ENCODE data around the gene PTPRA.
A peak's percentile ranks its signal among the peaks of the same experiment; 100 is the strongest.

The PTPRA gene

DNA sequence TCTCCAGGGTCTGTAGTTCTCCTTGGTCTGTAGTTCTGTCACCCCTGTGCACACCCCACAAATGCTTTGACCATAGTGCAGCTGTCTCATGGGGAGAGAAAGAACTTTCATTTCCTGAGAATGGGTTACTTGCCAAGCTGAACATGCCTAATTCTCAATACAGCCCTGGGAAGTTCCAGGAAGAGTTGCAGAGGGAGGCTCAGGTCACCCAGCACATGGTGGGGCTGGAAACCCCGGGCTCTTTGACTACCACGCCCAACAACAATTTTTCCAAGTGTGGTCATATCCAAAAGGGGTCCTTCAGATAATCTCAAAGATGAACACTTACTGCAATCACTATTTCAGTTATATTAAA, 2.2 kb upstream of the PTPRA start:
- Histone ChIP-seq H3K9me3 (ENCODE audit: control insufficient read depth, low read length) (no peaks in the 10 kb centered on the region), H3K27me3 (replicated peaks; ENCODE audit: control insufficient read depth, insufficient read depth, low read length, poor library complexity, severe bottlenecking) (no peaks in the 10 kb centered on the region), H3K36me3 (ENCODE audit: control insufficient read depth, insufficient read depth, low read length) (peaks cover 7% of the 10 kb centered on the region), H3K4me3 (ENCODE audit: insufficient read depth, low read depth, low read length, poor library complexity, severe bottlenecking) (no peak overlapping the region), H3K27ac (ENCODE audit: insufficient read depth, low read length, poor library complexity, severe bottlenecking) (no peak overlapping the region), H3K4me1 (ENCODE audit: control insufficient read depth, insufficient read depth, low read length, poor library complexity, severe bottlenecking) (peaks cover 26% of the 10 kb centered on the region)
- DNase-seq: no peak

DNA sequence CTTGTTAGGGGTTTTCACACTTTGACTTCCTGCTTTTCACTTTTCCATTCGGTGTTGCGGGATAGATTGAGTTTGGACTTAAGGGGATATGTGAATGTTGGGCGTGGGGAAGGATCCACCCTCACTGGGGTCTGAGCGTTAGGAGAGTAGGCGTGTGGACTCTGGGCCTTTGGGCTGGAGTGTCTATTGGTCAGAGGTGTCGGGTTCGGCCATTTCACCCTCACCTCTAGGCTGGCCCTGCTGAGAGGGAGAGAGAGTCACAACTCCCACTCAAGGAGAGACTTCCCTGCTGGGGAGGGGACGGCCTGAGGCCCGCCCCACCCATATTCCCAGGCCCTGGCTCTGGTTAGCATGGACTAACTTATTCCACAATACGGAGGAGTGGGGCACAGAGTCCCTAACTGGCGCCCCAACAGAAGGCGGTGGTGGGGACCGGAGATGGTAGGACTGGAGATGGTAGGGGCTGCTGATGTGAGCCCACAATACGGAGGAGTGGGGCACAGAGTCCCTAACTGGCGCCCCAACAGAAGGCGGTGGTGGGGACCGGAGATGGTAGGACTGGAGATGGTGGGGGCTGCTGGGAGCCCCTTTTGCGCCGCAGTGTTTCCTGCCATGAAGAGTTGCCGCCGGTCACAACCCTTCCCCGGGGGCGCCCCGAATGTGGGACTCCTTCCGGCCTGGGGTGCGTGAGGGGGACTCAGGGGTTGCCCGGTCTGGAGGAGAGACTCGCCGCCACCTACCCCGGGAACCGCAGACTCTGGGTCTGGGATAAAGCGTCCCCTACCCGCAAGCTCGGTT, 1.4 kb upstream of the PTPRA start:
- H3K27me3 ChIP-seq (replicated peaks; ENCODE audit: control insufficient read depth, insufficient read depth, low read length, poor library complexity, severe bottlenecking): no peaks in the 10 kb centered on the region
- peaks cover 27% of the 10 kb centered on the region for H3K4me1 ChIP-seq (ENCODE audit: control insufficient read depth, insufficient read depth, low read length, poor library complexity, severe bottlenecking)
- H3K27ac ChIP-seq (ENCODE audit: insufficient read depth, low read length, poor library complexity, severe bottlenecking): no peak overlapping the region
- H3K36me3 ChIP-seq (ENCODE audit: control insufficient read depth, insufficient read depth, low read length): no peaks in the 10 kb centered on the region
- peak overlapping the region; percentile 58 for H3K4me3 ChIP-seq (ENCODE audit: insufficient read depth, low read depth, low read length, poor library complexity, severe bottlenecking)
- DNase-seq: peak in 1 of 3 donors; percentile 3
- H3K9me3 ChIP-seq (ENCODE audit: control insufficient read depth, low read length): no peaks in the 10 kb centered on the region

DNA sequence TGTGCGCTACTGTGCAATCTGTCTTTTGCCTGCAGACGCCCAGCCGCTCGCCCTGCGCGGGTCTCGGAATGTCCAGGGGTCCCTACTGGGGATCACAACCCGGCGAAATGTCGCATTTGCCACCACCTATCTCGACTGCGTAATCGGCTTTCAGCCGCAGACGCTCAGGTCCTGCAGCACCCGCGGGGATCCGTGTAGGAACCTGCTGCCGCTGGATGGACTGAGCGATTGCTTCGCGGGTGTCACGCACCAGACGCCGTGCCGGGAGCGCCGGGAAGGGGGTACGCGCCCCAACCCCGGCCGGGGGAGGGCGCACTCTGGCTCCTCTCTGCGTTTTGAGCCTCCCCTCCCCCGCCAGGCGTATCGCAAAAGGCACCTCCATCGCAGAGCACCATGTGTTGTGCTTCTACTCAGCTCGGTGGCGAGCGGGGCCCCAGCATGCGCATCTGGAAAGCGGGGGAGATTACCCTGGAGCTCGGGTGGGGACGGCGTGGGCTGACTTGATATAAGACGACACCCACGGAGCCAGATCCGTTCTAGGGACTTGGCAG, 747 bp upstream of the PTPRA start:
- DNase-seq: peak; percentile 35 to 62 (median 61)
- Histone ChIP-seq H3K9me3 (ENCODE audit: control insufficient read depth, low read length) (no peaks in the 10 kb centered on the region), H3K36me3 (ENCODE audit: control insufficient read depth, insufficient read depth, low read length) (no peaks in the 10 kb centered on the region), H3K27me3 (replicated peaks; ENCODE audit: control insufficient read depth, insufficient read depth, low read length, poor library complexity, severe bottlenecking) (no peaks in the 10 kb centered on the region), H3K27ac (ENCODE audit: insufficient read depth, low read length, poor library complexity, severe bottlenecking) (peak overlapping the region; percentile 57), H3K4me3 (ENCODE audit: insufficient read depth, low read depth, low read length, poor library complexity, severe bottlenecking) (peak overlapping the region; percentile 58), H3K4me1 (ENCODE audit: control insufficient read depth, insufficient read depth, low read length, poor library complexity, severe bottlenecking) (peaks cover 24% of the 10 kb centered on the region)

DNA sequence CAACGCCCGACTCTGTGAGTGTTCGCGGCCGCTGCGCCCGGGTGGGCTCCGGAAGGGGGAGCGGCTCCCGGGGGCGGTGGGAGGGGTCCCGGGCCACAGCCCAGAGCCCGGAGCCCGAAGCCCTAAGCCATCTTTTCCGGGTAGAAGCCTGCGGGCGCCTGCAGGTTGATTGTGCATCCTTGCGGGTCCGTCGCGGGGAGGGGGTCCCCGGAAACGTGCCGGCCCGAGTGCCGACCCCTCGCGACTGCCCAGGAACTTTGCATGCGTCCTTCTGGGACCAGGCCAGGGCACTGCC, 413 bp downstream of the PTPRA start:
- no peaks in the 10 kb centered on the region for H3K36me3 ChIP-seq (ENCODE audit: control insufficient read depth, insufficient read depth, low read length)
- peak overlapping the region; percentile 57 for H3K27ac ChIP-seq (ENCODE audit: insufficient read depth, low read length, poor library complexity, severe bottlenecking)
- peak; percentile 51 to 67 (median 58) for DNase-seq
- H3K4me1 ChIP-seq (ENCODE audit: control insufficient read depth, insufficient read depth, low read length, poor library complexity, severe bottlenecking): peaks cover 23% of the 10 kb centered on the region
- peak overlapping the region; percentile 88 for H3K4me3 ChIP-seq (ENCODE audit: insufficient read depth, low read depth, low read length, poor library complexity, severe bottlenecking)
- H3K9me3 ChIP-seq (ENCODE audit: control insufficient read depth, low read length): no peaks in the 10 kb centered on the region
- no peaks in the 10 kb centered on the region for H3K27me3 ChIP-seq (replicated peaks; ENCODE audit: control insufficient read depth, insufficient read depth, low read length, poor library complexity, severe bottlenecking)

DNA sequence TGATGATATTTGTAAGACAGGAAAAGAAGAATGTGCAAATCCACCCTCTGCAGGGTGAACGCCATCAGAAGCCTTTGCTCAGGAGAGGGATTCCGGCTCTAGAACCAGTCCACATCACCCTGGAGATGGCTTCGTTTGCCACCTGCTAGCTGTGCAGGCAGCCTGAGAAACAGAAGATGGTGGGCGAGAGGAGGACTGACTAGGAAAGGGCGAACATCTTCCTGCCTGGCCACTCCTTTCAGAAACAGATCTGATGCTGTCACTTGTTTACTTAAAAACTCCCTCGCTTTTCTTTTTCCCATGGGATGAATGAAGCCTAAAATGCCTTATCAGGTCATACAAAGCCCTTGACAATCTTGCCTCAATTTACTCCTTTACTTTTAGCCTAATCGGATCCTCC, 1.2 kb downstream of the PTPRA start:
- no peak for DNase-seq
- Histone ChIP-seq H3K9me3 (ENCODE audit: control insufficient read depth, low read length) (no peaks in the 10 kb centered on the region), H3K4me3 (ENCODE audit: insufficient read depth, low read depth, low read length, poor library complexity, severe bottlenecking) (peak overlapping the region; percentile 88), H3K4me1 (ENCODE audit: control insufficient read depth, insufficient read depth, low read length, poor library complexity, severe bottlenecking) (peaks cover 23% of the 10 kb centered on the region), H3K36me3 (ENCODE audit: control insufficient read depth, insufficient read depth, low read length) (no peaks in the 10 kb centered on the region), H3K27ac (ENCODE audit: insufficient read depth, low read length, poor library complexity, severe bottlenecking) (peak overlapping the region; percentile 57), H3K27me3 (replicated peaks; ENCODE audit: control insufficient read depth, insufficient read depth, low read length, poor library complexity, severe bottlenecking) (no peaks in the 10 kb centered on the region)

DNA sequence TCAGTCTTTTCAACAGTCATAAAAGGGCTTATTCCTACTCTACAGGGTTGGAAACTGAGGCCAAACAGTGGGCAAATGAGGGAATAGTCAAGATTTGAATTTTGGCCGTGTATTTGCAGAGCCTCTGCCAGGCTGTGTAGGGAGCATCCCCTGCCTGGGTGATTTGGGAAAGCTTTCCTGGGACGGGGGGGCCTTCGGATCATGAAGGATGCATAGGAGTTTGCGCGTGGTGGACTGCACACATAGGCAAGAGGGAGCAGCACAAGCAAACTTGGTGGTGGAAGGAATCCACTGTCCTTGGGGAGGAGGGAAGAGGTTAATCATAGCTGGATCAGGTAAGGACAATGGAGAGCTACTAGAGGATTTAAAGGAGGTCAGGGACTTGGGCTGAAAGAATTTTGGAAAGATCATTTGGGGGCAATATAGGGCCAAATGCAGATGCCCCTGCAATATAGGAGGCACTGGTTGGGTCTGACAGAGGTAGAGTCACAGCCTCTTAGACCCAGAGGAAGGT, 2.5 kb downstream of the PTPRA start:
- no peaks in the 10 kb centered on the region for H3K36me3 ChIP-seq (ENCODE audit: control insufficient read depth, insufficient read depth, low read length)
- no peak overlapping the region for H3K4me3 ChIP-seq (ENCODE audit: insufficient read depth, low read depth, low read length, poor library complexity, severe bottlenecking)
- H3K27ac ChIP-seq (ENCODE audit: insufficient read depth, low read length, poor library complexity, severe bottlenecking): no peak overlapping the region
- no peaks in the 10 kb centered on the region for H3K9me3 ChIP-seq (ENCODE audit: control insufficient read depth, low read length)
- H3K4me1 ChIP-seq (ENCODE audit: control insufficient read depth, insufficient read depth, low read length, poor library complexity, severe bottlenecking): peaks cover 23% of the 10 kb centered on the region
- DNase-seq: no peak
- no peaks in the 10 kb centered on the region for H3K27me3 ChIP-seq (replicated peaks; ENCODE audit: control insufficient read depth, insufficient read depth, low read length, poor library complexity, severe bottlenecking)

DNA sequence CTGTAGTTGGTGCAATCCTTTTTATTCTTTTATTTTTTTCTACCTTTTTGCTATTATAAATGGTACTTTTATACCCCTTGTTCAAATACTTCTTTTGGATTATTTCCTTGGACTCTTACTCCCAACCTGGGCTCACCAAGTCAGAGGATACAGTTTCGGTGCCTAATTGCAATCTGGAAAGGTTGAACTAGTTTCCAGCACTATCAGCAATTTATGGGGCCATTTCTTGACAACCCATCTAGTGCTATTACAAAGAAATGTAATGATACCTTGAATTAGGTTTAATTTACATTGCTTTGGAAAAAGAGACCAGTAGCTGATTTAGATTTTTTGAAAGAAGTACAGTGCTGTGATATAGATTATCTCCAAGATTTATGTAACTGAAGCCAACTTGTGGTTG, 5.2 kb downstream of the PTPRA start:
- no peak for DNase-seq
- H3K4me3 ChIP-seq (ENCODE audit: insufficient read depth, low read depth, low read length, poor library complexity, severe bottlenecking): no peak overlapping the region
- no peaks in the 10 kb centered on the region for H3K36me3 ChIP-seq (ENCODE audit: control insufficient read depth, insufficient read depth, low read length)
- H3K4me1 ChIP-seq (ENCODE audit: control insufficient read depth, insufficient read depth, low read length, poor library complexity, severe bottlenecking): peaks cover 23% of the 10 kb centered on the region
- H3K9me3 ChIP-seq (ENCODE audit: control insufficient read depth, low read length): no peaks in the 10 kb centered on the region
- no peaks in the 10 kb centered on the region for H3K27me3 ChIP-seq (replicated peaks; ENCODE audit: control insufficient read depth, insufficient read depth, low read length, poor library complexity, severe bottlenecking)
- H3K27ac ChIP-seq (ENCODE audit: insufficient read depth, low read length, poor library complexity, severe bottlenecking): no peak overlapping the region

DNA sequence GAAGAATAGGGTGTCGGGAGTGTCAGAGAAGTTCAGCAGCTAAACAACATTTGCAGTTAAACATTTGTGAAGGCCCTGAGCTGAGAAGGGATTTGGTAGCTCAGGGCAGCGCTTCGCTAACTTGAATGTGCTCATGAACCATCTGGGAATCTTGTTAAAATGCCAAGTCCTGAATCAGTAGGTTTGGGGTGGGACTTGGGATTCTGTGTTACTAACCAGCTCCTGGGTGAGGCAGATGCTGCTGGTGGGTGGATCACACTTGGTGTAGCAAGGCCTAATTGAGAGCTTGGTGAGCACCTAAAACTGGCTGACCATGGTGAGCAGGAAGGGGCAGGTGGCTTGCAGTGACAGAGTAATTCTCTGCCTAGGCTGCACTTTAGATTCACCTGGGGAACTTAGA, 5.9 kb downstream of the PTPRA start:
- no peaks in the 10 kb centered on the region for H3K27me3 ChIP-seq (replicated peaks; ENCODE audit: control insufficient read depth, insufficient read depth, low read length, poor library complexity, severe bottlenecking)
- no peaks in the 10 kb centered on the region for H3K36me3 ChIP-seq (ENCODE audit: control insufficient read depth, insufficient read depth, low read length)
- H3K4me1 ChIP-seq (ENCODE audit: control insufficient read depth, insufficient read depth, low read length, poor library complexity, severe bottlenecking): peaks cover 19% of the 10 kb centered on the region
- no peaks in the 10 kb centered on the region for H3K9me3 ChIP-seq (ENCODE audit: control insufficient read depth, low read length)
- no peak overlapping the region for H3K4me3 ChIP-seq (ENCODE audit: insufficient read depth, low read depth, low read length, poor library complexity, severe bottlenecking)
- no peak for DNase-seq
- H3K27ac ChIP-seq (ENCODE audit: insufficient read depth, low read length, poor library complexity, severe bottlenecking): no peak overlapping the region

DNA sequence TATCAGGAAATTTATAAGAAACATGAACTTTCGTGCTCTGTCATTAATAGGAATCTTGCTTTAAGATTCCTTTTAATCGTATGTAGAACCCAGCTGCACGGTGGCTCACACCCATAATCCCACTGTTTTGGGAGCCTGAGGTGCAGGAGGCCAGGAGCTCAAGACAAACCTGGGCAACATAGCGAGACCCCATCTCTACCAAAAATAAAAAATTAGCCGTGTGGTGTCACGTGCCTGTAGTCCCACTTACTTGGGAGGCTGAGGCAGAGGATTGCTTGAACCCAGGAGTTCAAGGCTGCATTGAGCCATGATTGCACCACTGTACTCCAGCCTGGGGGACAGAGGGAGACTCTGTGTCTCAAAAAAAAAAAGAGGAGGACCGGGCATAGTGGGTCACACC, 7.4 kb downstream of the PTPRA start:
- Histone ChIP-seq H3K4me3 (ENCODE audit: insufficient read depth, low read depth, low read length, poor library complexity, severe bottlenecking) (no peak overlapping the region), H3K27me3 (replicated peaks; ENCODE audit: control insufficient read depth, insufficient read depth, low read length, poor library complexity, severe bottlenecking) (no peaks in the 10 kb centered on the region), H3K36me3 (ENCODE audit: control insufficient read depth, insufficient read depth, low read length) (no peaks in the 10 kb centered on the region), H3K9me3 (ENCODE audit: control insufficient read depth, low read length) (no peaks in the 10 kb centered on the region), H3K4me1 (ENCODE audit: control insufficient read depth, insufficient read depth, low read length, poor library complexity, severe bottlenecking) (peaks cover 5% of the 10 kb centered on the region), H3K27ac (ENCODE audit: insufficient read depth, low read length, poor library complexity, severe bottlenecking) (no peak overlapping the region)
- no peak for DNase-seq

DNA sequence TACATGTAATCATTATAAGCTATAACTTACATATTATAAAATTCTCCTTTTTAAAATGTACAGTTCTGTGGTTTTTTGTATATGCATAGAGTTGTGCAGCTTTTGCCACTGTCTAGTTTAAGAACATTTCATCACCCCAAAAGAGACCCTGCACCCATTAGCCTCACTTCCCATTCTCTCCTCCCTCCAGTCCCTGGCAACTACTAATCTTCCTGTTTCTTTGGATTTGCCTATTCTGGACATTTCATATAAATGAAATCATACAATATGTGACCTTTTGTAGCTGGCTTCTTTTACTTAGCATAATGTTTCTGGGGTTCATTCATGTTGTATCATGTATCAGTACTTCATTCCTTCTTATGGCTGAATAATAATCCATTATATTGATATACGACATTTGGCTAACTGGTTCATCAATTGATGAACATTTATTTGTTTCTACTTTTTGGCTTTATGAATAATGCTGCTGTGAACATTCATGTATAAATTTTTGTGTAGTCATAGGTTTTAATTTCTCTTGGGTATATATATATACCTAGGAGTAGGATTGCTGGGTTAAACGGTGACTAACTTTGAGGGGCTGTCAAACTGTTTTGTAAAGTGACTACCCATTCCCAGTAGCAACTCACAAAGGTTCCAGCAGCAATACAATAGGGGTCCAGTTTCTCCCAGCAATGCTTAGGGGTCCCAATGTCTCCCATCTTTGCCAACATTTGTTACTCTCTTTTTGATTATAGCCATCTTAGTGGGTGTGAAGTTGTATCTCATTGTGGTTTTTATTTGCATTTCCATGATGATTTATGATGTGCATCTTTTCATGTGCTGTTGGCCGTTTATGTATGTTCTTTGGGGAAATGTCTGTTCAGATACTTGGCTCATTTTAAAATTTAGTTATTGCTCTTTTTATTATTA, 10.7 kb downstream of the PTPRA start:
- Histone ChIP-seq H3K36me3 (ENCODE audit: control insufficient read depth, insufficient read depth, low read length) (no peaks in the 10 kb centered on the region), H3K4me1 (ENCODE audit: control insufficient read depth, insufficient read depth, low read length, poor library complexity, severe bottlenecking) (no peaks in the 10 kb centered on the region), H3K9me3 (ENCODE audit: control insufficient read depth, low read length) (no peaks in the 10 kb centered on the region), H3K4me3 (ENCODE audit: insufficient read depth, low read depth, low read length, poor library complexity, severe bottlenecking) (no peak overlapping the region), H3K27ac (ENCODE audit: insufficient read depth, low read length, poor library complexity, severe bottlenecking) (no peak overlapping the region), H3K27me3 (replicated peaks; ENCODE audit: control insufficient read depth, insufficient read depth, low read length, poor library complexity, severe bottlenecking) (no peaks in the 10 kb centered on the region)
- DNase-seq: no peak

All from effector memory CD4-positive, alpha-beta T cell (primary cell).